SU-DHL-6 (cell line): ENCODE data around the gene PI16.

Source experiments
- EZH2phosphoT487 ChIP-seq: fragments of 200-600 bp; sonication (generic), shearing (Covaris generic); conservative IDR thresholded peaks from 2 replicates; pipeline ENCODE4 v1.6.1; 2018; ENCODE audit warnings: mild to moderate bottlenecking, antibody characterized with exemption, low read length, moderate library complexity, mixed read lengths
- TF ChIP-seq, protein P1 (sequence below): fragments of 200-600 bp; sonication (generic); IDR thresholded peaks from one replicate; pipeline ENCODE4 v1.5.1; 2017; ENCODE audit warnings: antibody characterized with exemption, mild to moderate bottlenecking, low read length, moderate library complexity; ENCODE audit not compliant: insufficient read depth, poor library complexity, severe bottlenecking

DNA sequence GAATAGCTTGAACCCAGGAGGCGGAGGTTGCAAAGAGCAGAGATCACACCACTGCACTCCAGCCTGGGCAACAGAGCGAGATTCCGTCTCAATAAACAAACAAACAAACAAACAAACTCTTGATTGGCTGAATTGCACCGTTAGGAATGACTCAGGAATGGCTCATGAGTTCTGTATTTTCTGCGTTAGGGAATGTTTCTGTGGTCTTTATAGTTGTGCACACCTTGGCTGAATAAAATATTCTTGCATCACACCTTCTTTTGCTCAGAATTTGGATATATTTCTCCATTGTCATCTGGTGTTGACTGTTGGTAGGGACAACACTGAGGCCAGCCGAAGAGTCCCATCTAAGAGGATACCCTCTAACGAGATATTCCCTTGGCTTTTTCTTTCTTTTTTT, 19.6 kb upstream of the PI16 start:
- TF ChIP-seq, protein P1, sequence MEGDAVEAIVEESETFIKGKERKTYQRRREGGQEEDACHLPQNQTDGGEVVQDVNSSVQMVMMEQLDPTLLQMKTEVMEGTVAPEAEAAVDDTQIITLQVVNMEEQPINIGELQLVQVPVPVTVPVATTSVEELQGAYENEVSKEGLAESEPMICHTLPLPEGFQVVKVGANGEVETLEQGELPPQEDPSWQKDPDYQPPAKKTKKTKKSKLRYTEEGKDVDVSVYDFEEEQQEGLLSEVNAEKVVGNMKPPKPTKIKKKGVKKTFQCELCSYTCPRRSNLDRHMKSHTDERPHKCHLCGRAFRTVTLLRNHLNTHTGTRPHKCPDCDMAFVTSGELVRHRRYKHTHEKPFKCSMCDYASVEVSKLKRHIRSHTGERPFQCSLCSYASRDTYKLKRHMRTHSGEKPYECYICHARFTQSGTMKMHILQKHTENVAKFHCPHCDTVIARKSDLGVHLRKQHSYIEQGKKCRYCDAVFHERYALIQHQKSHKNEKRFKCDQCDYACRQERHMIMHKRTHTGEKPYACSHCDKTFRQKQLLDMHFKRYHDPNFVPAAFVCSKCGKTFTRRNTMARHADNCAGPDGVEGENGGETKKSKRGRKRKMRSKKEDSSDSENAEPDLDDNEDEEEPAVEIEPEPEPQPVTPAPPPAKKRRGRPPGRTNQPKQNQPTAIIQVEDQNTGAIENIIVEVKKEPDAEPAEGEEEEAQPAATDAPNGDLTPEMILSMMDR = no peak
- TF ChIP-seq EZH2phosphoT487 = no peak
